Gastrocnemius medialis (tissue), 4 donors: Measurements from ENCODE around the gene UQCC2. TPM values are rescaled to one million over a fixed set of nuclear protein-coding genes. Genes with fewer than 3 reads are reported as not detected.

Source experiments
- ATAC-seq, 2 donors: fragments of 150-250 bp; one replicate each; pipeline ENCODE4 v1.9.1; 2016
- DNase-seq, 2 donors: peaks; one replicate each; pipeline ENCODE4 v3.0.0-alpha.2; 2019
- H3K27ac ChIP-seq, 4 donors: fragments of 200-600 bp; sonication (generic); 1 replicate in 1 of 4; 2 replicates in 3 of 4; pipeline ENCODE4 v1.5.1; 2016 to 2018; ENCODE audit warnings: mild to moderate bottlenecking in 2 of 4, moderate library complexity in 1 of 4
- H3K27me3 ChIP-seq, 3 donors: fragments of 200-600 bp; sonication (generic) in 2 of 3; 1 replicate in 1 of 3; 2 replicates in 2 of 3; pipeline versions ENCODE4 v1.5.1 to v1.6.0; 2016 to 2019; ENCODE audit warnings: mild to moderate bottlenecking in 1 of 3, moderate library complexity in 1 of 3
- H3K36me3 ChIP-seq, 2 donors: fragments of 200-600 bp; sonication (generic) in 1 of 2; one replicate each; pipeline ENCODE4 v1.5.1; 2017 to 2018
- H3K4me1 ChIP-seq, 2 donors: fragments of 200-600 bp; sonication (generic) in 1 of 2; one replicate each; pipeline ENCODE4 v1.5.1; 2016 to 2017; ENCODE audit warnings: mild to moderate bottlenecking in 2 of 2
- H3K4me3 ChIP-seq, 4 donors: fragments of 200-600 bp; sonication (generic) in 3 of 4; 1 replicate in 1 of 4; 2 replicates in 3 of 4; pipeline ENCODE4 v1.5.1; 2016 to 2019; ENCODE audit warnings: mild to moderate bottlenecking in 2 of 4
- H3K9me3 ChIP-seq, 3 donors: fragments of 200-600 bp; sonication (generic) in 2 of 3; 1 replicate in 1 of 3; 2 replicates in 2 of 3; pipeline ENCODE4 v1.5.1; 2016 to 2019
- POLR2A ChIP-seq, 2 donors: fragments of 450-650 bp; IDR thresholded peaks; one replicate each; pipeline ENCODE4 v1.6.1; 2017; ENCODE audit warnings: antibody characterized with exemption in 2 of 2, mild to moderate bottlenecking in 2 of 2, moderate library complexity in 2 of 2
- in situ Hi-C, 4 donors: fragments of 200-750 bp; cut with MboI; loops; one replicate each; pipeline versions ENCODE4 v1.15.0 to v1.8.0; 2017; ENCODE audit warnings: low sequenced_read_pairs in 4 of 4
- intact Hi-C: fragments of 100-400 bp; cut with DNase I; formaldehyde crosslinking; loops from one replicate; pipeline ENCODE4 v1.15.1; 2023; ENCODE audit warnings: low total_unique reads
- total RNA-seq, 4 donors: library from RNA; depleted of rRNA; stranded (reverse); fragments of >200 nt; gene quantifications; one replicate each; pipeline versions ENCODE4 v1.1.0 to v1.2.3, GENCODE V29; 2016
- TF ChIP-seq, protein P1 (sequence below), 5 experiments: fragments of 450-650 bp in 3 of 5; fragments of 200-600 bp in 2 of 5; sonication (generic) in 2 of 5; IDR thresholded peaks in 4 of 5; conservative IDR thresholded peaks in 1 of 5; 1 replicate in 4 of 5; 2 replicates in 1 of 5; pipeline ENCODE4 v1.5.1; 2016 to 2019; ENCODE audit warnings: antibody characterized with exemption in 5 of 5, mild to moderate bottlenecking in 3 of 5, moderate library complexity in 3 of 5

Gene UQCC2
- total RNA-seq, 4 donors from 2014 or later, result 50.7 to 101 (median 63.5) TPM

DNA sequence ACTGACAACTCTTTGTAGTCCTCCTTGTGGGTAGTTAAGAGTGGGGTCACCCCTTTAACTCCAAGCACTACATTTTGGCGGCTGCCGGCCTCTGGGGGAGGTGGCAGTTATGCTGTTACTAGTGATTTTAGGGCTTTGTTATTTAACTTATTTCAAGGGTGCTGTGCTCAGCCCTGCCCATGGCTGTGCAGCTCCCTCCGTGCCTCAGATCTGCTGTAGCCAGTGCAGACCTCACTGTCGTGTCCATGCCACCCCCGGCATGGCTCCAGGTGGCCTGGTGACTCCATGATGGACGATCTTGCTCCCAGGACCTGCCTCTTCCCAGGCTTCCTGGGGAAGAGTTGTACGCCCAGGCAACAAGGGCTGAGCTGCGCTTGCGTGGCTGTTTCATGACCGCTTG lies 15.4 kb downstream of the UQCC2 start:
- TF ChIP-seq, protein P1, sequence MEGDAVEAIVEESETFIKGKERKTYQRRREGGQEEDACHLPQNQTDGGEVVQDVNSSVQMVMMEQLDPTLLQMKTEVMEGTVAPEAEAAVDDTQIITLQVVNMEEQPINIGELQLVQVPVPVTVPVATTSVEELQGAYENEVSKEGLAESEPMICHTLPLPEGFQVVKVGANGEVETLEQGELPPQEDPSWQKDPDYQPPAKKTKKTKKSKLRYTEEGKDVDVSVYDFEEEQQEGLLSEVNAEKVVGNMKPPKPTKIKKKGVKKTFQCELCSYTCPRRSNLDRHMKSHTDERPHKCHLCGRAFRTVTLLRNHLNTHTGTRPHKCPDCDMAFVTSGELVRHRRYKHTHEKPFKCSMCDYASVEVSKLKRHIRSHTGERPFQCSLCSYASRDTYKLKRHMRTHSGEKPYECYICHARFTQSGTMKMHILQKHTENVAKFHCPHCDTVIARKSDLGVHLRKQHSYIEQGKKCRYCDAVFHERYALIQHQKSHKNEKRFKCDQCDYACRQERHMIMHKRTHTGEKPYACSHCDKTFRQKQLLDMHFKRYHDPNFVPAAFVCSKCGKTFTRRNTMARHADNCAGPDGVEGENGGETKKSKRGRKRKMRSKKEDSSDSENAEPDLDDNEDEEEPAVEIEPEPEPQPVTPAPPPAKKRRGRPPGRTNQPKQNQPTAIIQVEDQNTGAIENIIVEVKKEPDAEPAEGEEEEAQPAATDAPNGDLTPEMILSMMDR (IDR thresholded peaks at IDR 0.05 in 4 of 5, conservative IDR thresholded peaks at IDR 0.05 in 1 of 5), result no peak
- no peak for TF ChIP-seq POLR2A (IDR thresholded peaks at IDR 0.05)
- H3K27ac ChIP-seq, result peak overlapping the region in 3 of 4 donors; percentile 25 to 82 (median 50)
- H3K27me3 ChIP-seq, result no peaks in the 10 kb centered on the region
- in situ Hi-C loops, result no loop called here
- ATAC-seq (no peak), DNase-seq (no peak)
- H3K4me1 ChIP-seq, result peaks cover 64 to 78% of the 10 kb centered on the region in 2 donors
- H3K9me3 ChIP-seq, result no peaks in the 10 kb centered on the region
- H3K4me3 ChIP-seq, result no peak overlapping the region
- intact Hi-C loops, result no loop called here
- peaks cover 0 to 13% of the 10 kb centered on the region in 2 donors for H3K36me3 ChIP-seq

DNA sequence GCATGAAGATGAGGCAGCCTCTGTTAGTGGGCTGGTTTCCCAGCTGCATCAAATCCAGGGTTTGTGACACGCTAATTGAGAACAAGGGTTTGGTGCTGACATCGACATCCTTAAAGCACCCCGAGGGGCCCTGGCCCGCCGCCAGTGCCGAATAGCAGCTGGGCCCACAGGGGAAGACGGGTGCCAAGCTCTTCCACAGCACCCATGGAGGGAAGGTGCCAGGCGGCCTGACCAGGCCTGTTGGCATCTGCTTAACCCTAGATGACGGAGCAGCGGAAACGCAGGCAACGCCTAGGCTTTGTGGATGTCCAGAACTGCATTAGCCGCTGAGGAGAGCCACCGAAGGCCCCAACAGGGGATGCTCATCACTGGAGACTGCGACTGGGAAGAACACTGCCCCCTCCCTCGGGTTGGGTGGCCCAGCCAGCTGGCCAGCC lies 16.0 kb downstream of the UQCC2 start:
- Histone ChIP-seq H3K4me1 (peaks cover 64 to 78% of the 10 kb centered on the region in 2 donors), H3K27ac (peak overlapping the region; percentile 25 to 82 (median 62)), H3K27me3 (no peaks in the 10 kb centered on the region), H3K9me3 (no peaks in the 10 kb centered on the region), H3K4me3 (no peak overlapping the region), H3K36me3 (peaks cover 0 to 9% of the 10 kb centered on the region in 2 donors)
- DNase-seq, result no peak
- in situ Hi-C loops, result no loop called here
- intact Hi-C loops, result no loop called here
- no peak for ATAC-seq
- TF ChIP-seq, protein P1 (IDR thresholded peaks at IDR 0.05 in 4 of 5, conservative IDR thresholded peaks at IDR 0.05 in 1 of 5), result no peak
- no peak for TF ChIP-seq POLR2A (IDR thresholded peaks at IDR 0.05)

DNA sequence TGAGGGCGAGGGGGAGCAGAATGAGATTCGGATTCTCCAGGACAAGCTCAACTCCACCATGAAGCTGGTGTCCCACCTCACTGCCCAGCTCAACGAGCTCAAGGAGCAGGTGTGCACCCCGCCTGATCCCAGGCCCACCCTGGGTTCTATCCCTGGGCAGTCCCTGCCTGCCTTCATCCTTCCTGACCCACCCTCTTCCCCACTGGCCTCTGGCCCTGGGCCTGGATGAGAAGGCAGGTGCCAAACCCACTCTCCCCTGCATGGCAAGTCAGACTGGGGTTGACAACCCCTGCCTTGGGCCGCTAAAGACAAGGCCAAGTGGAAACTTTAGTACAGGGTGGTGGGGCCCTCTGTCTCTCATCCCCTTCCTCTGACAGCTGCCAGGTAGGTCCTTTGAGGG lies 16.5 kb downstream of the UQCC2 start:
- Histone ChIP-seq H3K36me3 (peaks cover 0 to 9% of the 10 kb centered on the region in 2 donors), H3K9me3 (no peaks in the 10 kb centered on the region), H3K27me3 (no peaks in the 10 kb centered on the region), H3K4me1 (peaks cover 61 to 74% of the 10 kb centered on the region in 2 donors), H3K4me3 (no peak overlapping the region), H3K27ac (peak overlapping the region; percentile 46 to 82 (median 66))
- in situ Hi-C loops (no loop called here), intact Hi-C loops (no loop called here)
- DNase-seq (no peak), ATAC-seq (no peak)
- TF ChIP-seq, protein P1 (IDR thresholded peaks at IDR 0.05 in 4 of 5, conservative IDR thresholded peaks at IDR 0.05 in 1 of 5), result no peak
- TF ChIP-seq POLR2A (IDR thresholded peaks at IDR 0.05), result no peak

DNA sequence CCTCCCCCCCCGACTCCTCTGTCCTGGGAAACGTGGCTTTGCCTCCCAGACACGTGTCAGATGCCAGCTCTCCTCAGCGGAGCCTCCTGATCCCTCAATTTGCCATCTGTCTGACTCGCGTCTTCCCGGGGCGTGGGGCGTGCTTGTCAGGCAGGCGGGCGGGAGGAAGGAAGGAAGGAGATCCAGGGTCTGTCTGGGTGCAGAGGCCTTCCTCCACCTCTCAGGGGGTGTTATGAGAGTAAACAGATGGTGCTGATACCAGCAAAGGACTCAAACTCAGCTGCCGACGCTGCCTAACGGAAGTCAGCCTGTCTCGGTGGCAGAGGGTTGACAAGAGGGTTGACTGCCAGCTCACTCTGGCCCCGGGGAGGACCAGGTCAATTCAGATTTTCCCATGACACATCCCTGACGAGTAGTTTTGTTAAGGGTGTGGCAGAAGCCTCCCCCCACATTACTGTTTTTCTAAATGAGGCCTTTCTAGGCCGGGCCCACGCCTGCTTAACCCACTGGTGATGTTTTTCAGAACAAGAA lies 17.0 kb downstream of the UQCC2 start:
- Histone ChIP-seq H3K4me1 (peaks cover 57 to 69% of the 10 kb centered on the region in 2 donors), H3K36me3 (peaks cover 0 to 9% of the 10 kb centered on the region in 2 donors), H3K27me3 (no peaks in the 10 kb centered on the region), H3K4me3 (no peak overlapping the region), H3K9me3 (no peaks in the 10 kb centered on the region), H3K27ac (peak overlapping the region; percentile 46 to 82 (median 66))
- DNase-seq (no peak), ATAC-seq (no peak)
- intact Hi-C loops, result no loop called here
- no peak for TF ChIP-seq POLR2A (IDR thresholded peaks at IDR 0.05)
- TF ChIP-seq, protein P1 (IDR thresholded peaks at IDR 0.05 in 4 of 5, conservative IDR thresholded peaks at IDR 0.05 in 1 of 5), result no peak
- in situ Hi-C loops, result no loop called here
